Endothelial cell of umbilical vein (primary cell): Measurements from ENCODE around the gene PLCB4. TPM values are rescaled to one million over a fixed set of nuclear protein-coding genes. Genes with fewer than 3 reads are reported as not detected.

Source experiments
- BruUV-seq: library from RNA; stranded (reverse); fragments of 400-500 nt; replicated peaks from 2 replicates; lab custom pipeline; 2021; lab: Mats Ljungman, UMichigan
- CTCF ChIA-PET: fragments of 300-600, 350-600 bp; sonication (Branson Sonifier 250); formaldehyde crosslinking; loops from one replicate; lab custom pipeline; 2021; ENCODE audit warnings: antibody characterized with exemption, inconsistent platforms; lab: Charles Lee
- POLR2A ChIA-PET: fragments of 300-600, 350-600 bp; sonication (Branson Sonifier 250); formaldehyde crosslinking; loops from one replicate; lab custom pipeline; 2021; ENCODE audit warnings: antibody characterized with exemption, inconsistent platforms; lab: Charles Lee
- DNase-seq: peaks from one replicate; pipeline ENCODE4 v3.0.0-alpha.2; 2011; ENCODE audit warnings: low read depth, low spot score
- FAIRE-seq: peaks from 2 replicates; lab custom pipeline; 2011; peaks lifted over from hg19 to GRCh38; lab: Jason Lieb, UNC
- H2AFZ ChIP-seq: 2 replicates; pipeline ENCODE4 v1.6.0; 2012; ENCODE audit warnings: low read depth, low read length, control low read depth, inconsistent platforms
- H3K27ac ChIP-seq: 2 replicates; pipeline ENCODE4 v1.5.1; 2011; ENCODE audit warnings: low read depth, mild to moderate bottlenecking, control low read depth, low read length, moderate library complexity; ENCODE audit not compliant: insufficient read depth
- H3K27me3 ChIP-seq, 2 experiments: 2 replicates each; pipeline versions ENCODE4 v1.6.0 to v1.6.1; 2011; ENCODE audit warnings: low read length in 2 of 2, mixed read lengths in 1 of 2; ENCODE audit not compliant: control insufficient read depth in 2 of 2, insufficient read depth in 2 of 2
- H3K36me3 ChIP-seq, 2 experiments: 2 replicates in 1 of 2; 3 replicates in 1 of 2; pipeline ENCODE4 v1.5.1; 2011; ENCODE audit warnings: low read length in 2 of 2, mild to moderate bottlenecking in 1 of 2, moderate library complexity in 1 of 2; ENCODE audit not compliant: control insufficient read depth in 2 of 2, insufficient read depth in 2 of 2; ENCODE audit errors: extremely low read depth in 1 of 2
- H3K4me1 ChIP-seq: 3 replicates; pipeline ENCODE4 v1.5.1; 2011; ENCODE audit warnings: mild to moderate bottlenecking, low read length; ENCODE audit not compliant: control insufficient read depth, insufficient read depth; ENCODE audit errors: extremely low read depth
- H3K4me2 ChIP-seq: 2 replicates; pipeline ENCODE4 v1.6.1; 2011; ENCODE audit warnings: low read length, control low read depth, mixed read lengths; ENCODE audit not compliant: insufficient read depth
- H3K4me3 ChIP-seq, 3 experiments: fragments of 200-600 bp in 1 of 3; sonication (generic), shearing (Covaris generic) in 1 of 3; replicated peaks in 1 of 3; 2 replicates each; pipeline ENCODE4 v1.5.1; 2011 to 2016; ENCODE audit warnings: control low read depth in 3 of 3, low read length in 3 of 3, mild to moderate bottlenecking in 2 of 3, inconsistent platforms in 1 of 3, low read depth in 1 of 3, moderate library complexity in 1 of 3; ENCODE audit not compliant: insufficient read depth in 1 of 3
- H3K79me2 ChIP-seq: 2 replicates; pipeline ENCODE4 v1.6.0; 2012; ENCODE audit warnings: low read length, inconsistent platforms; ENCODE audit not compliant: control insufficient read depth, insufficient read depth
- H3K9ac ChIP-seq: replicated peaks from 2 replicates; pipeline ENCODE3; 2011; ENCODE audit warnings: low read length, control low read depth; ENCODE audit not compliant: insufficient read depth; ENCODE audit errors: extremely low read depth
- H3K9me1 ChIP-seq: replicated peaks from 3 replicates; pipeline ENCODE4 v1.6.0; 2011; ENCODE audit warnings: mild to moderate bottlenecking, low read length; ENCODE audit not compliant: control insufficient read depth, insufficient read depth; ENCODE audit errors: extremely low read depth
- H3K9me3 ChIP-seq: replicated peaks from 2 replicates; pipeline ENCODE4 v1.5.1; 2012; ENCODE audit warnings: low read length, inconsistent platforms; ENCODE audit not compliant: control insufficient read depth, insufficient read depth
- H4K20me1 ChIP-seq: replicated peaks from 2 replicates; pipeline ENCODE3; 2011; ENCODE audit warnings: mild to moderate bottlenecking, low read length; ENCODE audit not compliant: control insufficient read depth, insufficient read depth; ENCODE audit errors: extremely low read depth
- CTCF ChIP-seq, 2 donors: IDR thresholded peaks; 1 replicate in 1 of 2; 2 replicates in 1 of 2; pipeline ENCODE4 v1.5.1; 2011; ENCODE audit warnings: low read length in 2 of 2, mild to moderate bottlenecking in 2 of 2, moderate library complexity in 2 of 2, control low read depth in 1 of 2, inconsistent platforms in 1 of 2, low read depth in 1 of 2; ENCODE audit not compliant: insufficient read depth in 1 of 2; ENCODE audit errors: extremely low read depth in 1 of 2
- EZH2 ChIP-seq: IDR thresholded peaks from 2 replicates; pipeline ENCODE4 v1.6.1; 2012; ENCODE audit warnings: borderline replicate concordance, low read depth, mild to moderate bottlenecking, moderate library complexity, low read length, inconsistent platforms; ENCODE audit not compliant: severe bottlenecking
- FOS ChIP-seq: IDR thresholded peaks from 2 replicates; pipeline ENCODE4 v1.6.1; 2011; ENCODE audit warnings: mild to moderate bottlenecking, low read length, moderate library complexity, borderline replicate concordance; ENCODE audit not compliant: insufficient read depth
- GATA2 ChIP-seq: IDR thresholded peaks from 2 replicates; pipeline ENCODE4 v1.7.0; 2011; ENCODE audit warnings: low read depth, mild to moderate bottlenecking, moderate library complexity, mixed read lengths, low read length; ENCODE audit not compliant: insufficient read length, insufficient read depth
- JUN ChIP-seq: IDR thresholded peaks from 2 replicates; pipeline ENCODE4 v1.6.1; 2011; ENCODE audit warnings: borderline replicate concordance, low read depth; ENCODE audit not compliant: insufficient read length, insufficient read depth
- MAX ChIP-seq: IDR thresholded peaks from 2 replicates; pipeline ENCODE4 v1.6.1; 2011; ENCODE audit not compliant: insufficient read depth, insufficient read length
- MYC ChIP-seq: IDR thresholded peaks from one replicate; pipeline ENCODE4 v1.6.1; 2011; ENCODE audit warnings: mild to moderate bottlenecking, low read depth, low read length
- POLR2A ChIP-seq: IDR thresholded peaks from 2 replicates; pipeline ENCODE4 v1.6.1; 2012; ENCODE audit warnings: low read depth, mild to moderate bottlenecking, control low read depth, low read length
- POLR2AphosphoS5 ChIP-seq: IDR thresholded peaks from 2 replicates; pipeline ENCODE4 v1.6.1; 2012; ENCODE audit warnings: low read depth, mild to moderate bottlenecking, control low read depth, low read length, moderate library complexity; ENCODE audit not compliant: insufficient read depth
- dilution Hi-C: fragments of 300-500 bp; cut with MboI; formaldehyde crosslinking; loops from one replicate; pipeline ENCODE4 v1.15.0; 2019; ENCODE audit warnings: low sequenced_read_pairs; ENCODE audit not compliant: extremely low pct_ligation_motif_present
- intact Hi-C: fragments of 100-400 bp; cut with micrococcal nuclease; formaldehyde crosslinking; loops from one replicate; pipeline ENCODE4 v1.10.0; 2022
- polyA plus RNA-seq, 4 experiments: library from polyadenylated mRNA; depleted of rRNA in 3 of 4; stranded (reverse) in 3 of 4; unstranded in 1 of 4; fragments of >200 nt; gene quantifications; 2 replicates each; pipeline versions ENCODE4 v1.2.1 to v1.2.3, GENCODE V29; 2011 to 2012; ENCODE audit warnings: missing spikeins in 1 of 4
- total RNA-seq: library from RNA; stranded (reverse); gene quantifications from 2 replicates; pipeline ENCODE4 v1.2.3, GENCODE V29; 2021

Gene PLCB4
- total and polyA plus RNA-seq, 2 donors (not counting 3 experiments of a cell fraction or from before 2014, with no cell fraction given): 0.37 to 1.7 TPM

GRCh38 chr20:9368893-9369292 lies 300.0 kb downstream of the PLCB4 start:
- BruUV-seq: no TSS peak
- POLR2A ChIA-PET: no interaction called here
- no peaks in the 10 kb centered on the region for H3K79me2 ChIP-seq
- dilution Hi-C loops: no loop called here
- intact Hi-C loops: no loop called here
- H3K4me2 ChIP-seq: no peak overlapping the region
- H3K9me3 ChIP-seq: no peaks in the 10 kb centered on the region
- H3K9me1 ChIP-seq: no peaks in the 10 kb centered on the region
- no peaks in the 10 kb centered on the region for H3K4me1 ChIP-seq
- no peak overlapping the region for H3K9ac ChIP-seq
- no peak overlapping the region for H2AFZ ChIP-seq
- TF ChIP-seq CTCF (IDR thresholded peaks at IDR 0.05; ENCODE audit: extremely low read depth in 1 of 2, insufficient read depth in 1 of 2, low read depth in 1 of 2, low read length in 2 of 2): no peak
- no peak for TF ChIP-seq POLR2AphosphoS5
- TF ChIP-seq POLR2A: no peak
- TF ChIP-seq JUN: no peak
- TF ChIP-seq MYC: no peak
- TF ChIP-seq FOS: no peak
- TF ChIP-seq MAX: no peak
- no peak for TF ChIP-seq EZH2
- no peak for TF ChIP-seq GATA2
- H3K36me3 ChIP-seq: no peaks in the 10 kb centered on the region
- no peak for FAIRE-seq
- CTCF ChIA-PET: interaction anchor here (0.9 to 5.8 kb wide), 5 partner anchors 9 to 610 kb away, joined by 3 to 22 read pairs (median 4); no protein-coding TSS in a partner anchor
- H3K27ac ChIP-seq: no peak overlapping the region
- no peak overlapping the region for H3K4me3 ChIP-seq
- no peaks in the 10 kb centered on the region for H3K27me3 ChIP-seq
- no peaks in the 10 kb centered on the region for H4K20me1 ChIP-seq
- DNase-seq: no peak
